Sigmoid colon (tissue), 7 donors: ENCODE measurements around the gene SLC25A13. TPM values are rescaled to one million over a fixed set of nuclear protein-coding genes. Genes with fewer than 3 reads are reported as not detected.

Source experiments
- DNase-seq: peaks from one replicate; pipeline ENCODE4 v3.0.0-alpha.2; 2019
- H3K27ac ChIP-seq, 4 donors: fragments of 200-600 bp; sonication (generic); one replicate each; pipeline ENCODE4 v1.5.1; 2016 to 2019; ENCODE audit warnings: mild to moderate bottlenecking in 1 of 4
- H3K27me3 ChIP-seq, 3 donors: fragments of 200-600 bp; sonication (generic); one replicate each; pipeline ENCODE4 v1.5.1; 2019; ENCODE audit warnings: mild to moderate bottlenecking in 1 of 3
- H3K36me3 ChIP-seq, 4 donors: fragments of 200-600 bp; sonication (generic); one replicate each; pipeline ENCODE4 v1.5.1; 2016 to 2019
- H3K4me1 ChIP-seq, 4 donors: fragments of 200-600 bp; sonication (generic); one replicate each; pipeline ENCODE4 v1.5.1; 2017 to 2019
- H3K4me3 ChIP-seq, 4 donors: fragments of 200-600 bp; sonication (generic); one replicate each; pipeline ENCODE4 v1.5.1; 2017 to 2019; ENCODE audit warnings: mild to moderate bottlenecking in 2 of 4, moderate library complexity in 1 of 4
- H3K9me3 ChIP-seq, 4 donors: fragments of 200-600 bp in 3 of 4; sonication (generic) in 3 of 4; one replicate each; pipeline versions ENCODE4 v1.5.1 to v1.6.1; 2013 to 2019
- EP300 ChIP-seq, 4 donors: sonication (generic); formaldehyde crosslinking; IDR thresholded peaks; one replicate each; pipeline ENCODE4 v1.6.1; 2017; ENCODE audit warnings: antibody characterized with exemption in 4 of 4
- POLR2A ChIP-seq, 2 donors: fragments of 450-650 bp; IDR thresholded peaks; one replicate each; pipeline ENCODE4 v1.6.1; 2016; ENCODE audit warnings: antibody characterized with exemption in 2 of 2, mild to moderate bottlenecking in 2 of 2, moderate library complexity in 2 of 2
- POLR2AphosphoS5 ChIP-seq, 4 donors: sonication (generic); formaldehyde crosslinking; IDR thresholded peaks; one replicate each; pipeline ENCODE4 v1.6.1; 2017; ENCODE audit warnings: antibody characterized with exemption in 4 of 4
- WGBS, 2 donors: extraction: QIAGEN DNeasy Blood & Tissue Kit; methylation state at CpG; one replicate each; pipeline ENCODE4 v1.1.7; 2013; 5-methylcytosine and 5-hydroxymethylcytosine counted together
- intact Hi-C: fragments of 100-400 bp; cut with DNase I; formaldehyde crosslinking; loops from one replicate; pipeline ENCODE4 v1.15.1; 2023
- polyA plus RNA-seq, 3 donors: library from polyadenylated mRNA; stranded (reverse); fragments of 200-250 nt; gene quantifications; one replicate each; pipeline ENCODE4 v1.2.3, GENCODE V29; 2013
- total RNA-seq, 4 donors: library from RNA; depleted of rRNA; stranded (reverse); fragments of >200 nt; gene quantifications; one replicate each; pipeline ENCODE4 v1.1.0, GENCODE V29; 2016
- TF ChIP-seq, protein P1 (sequence below), 4 experiments: fragments of 450-650 bp in 3 of 4; fragments of 200-600 bp in 1 of 4; IDR thresholded peaks; one replicate each; pipeline ENCODE4 v1.5.1; 2016 to 2019; ENCODE audit warnings: antibody characterized with exemption in 4 of 4, mild to moderate bottlenecking in 3 of 4, moderate library complexity in 2 of 4
- donor health status: healthy with polysubstance abuse.
- donor health status: Bipolar disorder and iron deficiency.
- donor health status: healthy.

Gene SLC25A13
- total and polyA plus RNA-seq, 7 donors: 10.7 to 33.0 (median 20.8) TPM

DNA sequence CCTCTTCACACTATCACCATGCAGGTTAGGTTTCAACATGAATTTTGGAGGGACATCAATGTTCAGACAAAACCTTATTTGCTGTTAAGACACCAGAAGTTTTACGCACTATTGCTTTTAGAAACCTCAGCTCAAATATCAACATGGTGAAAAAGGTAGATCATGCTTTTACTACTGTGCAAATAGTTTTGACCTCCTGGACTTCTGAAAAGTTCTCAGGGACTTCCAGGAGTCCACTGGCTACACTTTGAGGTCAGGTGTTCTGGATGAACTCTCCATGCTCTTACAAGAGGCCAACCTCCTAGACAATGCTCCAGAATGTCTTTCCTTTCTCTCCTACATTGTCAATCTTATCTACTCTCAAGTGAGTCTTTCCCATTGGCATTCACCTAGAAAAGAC is 55.9 kb downstream of the SLC25A13 start:
- Histone ChIP-seq H3K4me1 (no peaks in the 10 kb centered on the region), H3K27me3 (no peaks in the 10 kb centered on the region), H3K27ac (no peak overlapping the region), H3K36me3 (no peaks in the 10 kb centered on the region), H3K4me3 (no peak overlapping the region), H3K9me3 (no peaks in the 10 kb centered on the region)
- no peak for DNase-seq
- 95 to 98% methylated on average over 1 of the region's 1 CpG for WGBS, 2 donors
- intact Hi-C loops: no loop called here
- no peak for TF ChIP-seq EP300 (IDR thresholded peaks at IDR 0.05)
- no peak for TF ChIP-seq POLR2A (IDR thresholded peaks at IDR 0.05)
- TF ChIP-seq, protein P1, sequence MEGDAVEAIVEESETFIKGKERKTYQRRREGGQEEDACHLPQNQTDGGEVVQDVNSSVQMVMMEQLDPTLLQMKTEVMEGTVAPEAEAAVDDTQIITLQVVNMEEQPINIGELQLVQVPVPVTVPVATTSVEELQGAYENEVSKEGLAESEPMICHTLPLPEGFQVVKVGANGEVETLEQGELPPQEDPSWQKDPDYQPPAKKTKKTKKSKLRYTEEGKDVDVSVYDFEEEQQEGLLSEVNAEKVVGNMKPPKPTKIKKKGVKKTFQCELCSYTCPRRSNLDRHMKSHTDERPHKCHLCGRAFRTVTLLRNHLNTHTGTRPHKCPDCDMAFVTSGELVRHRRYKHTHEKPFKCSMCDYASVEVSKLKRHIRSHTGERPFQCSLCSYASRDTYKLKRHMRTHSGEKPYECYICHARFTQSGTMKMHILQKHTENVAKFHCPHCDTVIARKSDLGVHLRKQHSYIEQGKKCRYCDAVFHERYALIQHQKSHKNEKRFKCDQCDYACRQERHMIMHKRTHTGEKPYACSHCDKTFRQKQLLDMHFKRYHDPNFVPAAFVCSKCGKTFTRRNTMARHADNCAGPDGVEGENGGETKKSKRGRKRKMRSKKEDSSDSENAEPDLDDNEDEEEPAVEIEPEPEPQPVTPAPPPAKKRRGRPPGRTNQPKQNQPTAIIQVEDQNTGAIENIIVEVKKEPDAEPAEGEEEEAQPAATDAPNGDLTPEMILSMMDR (IDR thresholded peaks at IDR 0.05): no peak
- no peak for TF ChIP-seq POLR2AphosphoS5 (IDR thresholded peaks at IDR 0.05)

DNA sequence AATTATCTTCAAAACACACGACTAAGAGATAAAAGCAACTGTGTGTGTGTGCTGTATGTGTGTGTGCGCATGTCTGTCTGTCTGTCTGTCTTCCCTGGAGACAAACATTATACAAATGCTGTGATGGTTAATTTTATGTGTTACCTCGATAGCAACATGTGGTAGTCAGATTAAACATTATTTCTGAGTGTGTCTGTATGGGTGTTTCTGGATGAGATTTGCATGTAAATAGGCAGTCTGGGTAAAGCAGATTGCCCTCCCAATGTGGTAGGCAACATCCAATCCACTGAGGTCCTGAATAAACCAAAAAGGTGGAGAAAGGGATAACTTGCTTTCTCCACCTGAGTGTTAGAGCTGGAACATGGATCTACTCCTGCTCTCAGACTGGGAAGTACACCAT is 67.9 kb downstream of the SLC25A13 start:
- 75 to 90% methylated on average over 3 of the region's 3 CpGs for WGBS, 2 donors
- Histone ChIP-seq H3K4me3 (no peak overlapping the region), H3K27me3 (no peaks in the 10 kb centered on the region), H3K4me1 (no peaks in the 10 kb centered on the region), H3K9me3 (no peaks in the 10 kb centered on the region), H3K36me3 (no peaks in the 10 kb centered on the region), H3K27ac (no peak overlapping the region)
- TF ChIP-seq EP300 (IDR thresholded peaks at IDR 0.05) (no peak), POLR2AphosphoS5 (IDR thresholded peaks at IDR 0.05) (no peak), POLR2A (IDR thresholded peaks at IDR 0.05) (no peak)
- TF ChIP-seq, protein P1 (IDR thresholded peaks at IDR 0.05): no peak
- intact Hi-C loops: no loop called here
- DNase-seq: no peak

DNA sequence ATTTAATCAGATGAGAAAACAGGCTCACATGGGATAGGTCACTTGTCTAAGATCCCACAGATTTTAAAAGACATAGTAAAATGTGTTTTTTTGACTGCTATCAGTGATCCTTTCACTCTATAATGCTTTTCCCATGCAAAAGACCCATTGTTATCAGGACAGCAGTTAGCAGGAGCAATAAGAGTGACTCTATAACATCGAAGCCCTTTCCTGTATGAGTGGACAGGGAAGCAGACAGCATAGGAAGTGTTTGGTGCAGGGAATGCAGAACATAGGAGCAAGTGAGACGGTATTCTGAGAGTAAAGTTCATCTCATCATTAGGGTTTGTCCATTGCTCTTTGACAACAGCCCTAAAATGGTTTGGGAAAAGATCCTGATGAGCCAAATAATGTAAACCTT is 68.5 kb downstream of the SLC25A13 start:
- DNase-seq: no peak
- H3K36me3 ChIP-seq: no peaks in the 10 kb centered on the region
- intact Hi-C loops: no loop called here
- 66 to 76% methylated on average over 2 of the region's 2 CpGs for WGBS, 2 donors
- H3K9me3 ChIP-seq: no peaks in the 10 kb centered on the region
- no peak overlapping the region for H3K4me3 ChIP-seq
- no peak overlapping the region for H3K27ac ChIP-seq
- H3K4me1 ChIP-seq: no peaks in the 10 kb centered on the region
- no peak for TF ChIP-seq POLR2AphosphoS5 (IDR thresholded peaks at IDR 0.05)
- TF ChIP-seq EP300 (IDR thresholded peaks at IDR 0.05): no peak
- TF ChIP-seq, protein P1 (IDR thresholded peaks at IDR 0.05): no peak
- no peak for TF ChIP-seq POLR2A (IDR thresholded peaks at IDR 0.05)
- H3K27me3 ChIP-seq: no peaks in the 10 kb centered on the region

DNA sequence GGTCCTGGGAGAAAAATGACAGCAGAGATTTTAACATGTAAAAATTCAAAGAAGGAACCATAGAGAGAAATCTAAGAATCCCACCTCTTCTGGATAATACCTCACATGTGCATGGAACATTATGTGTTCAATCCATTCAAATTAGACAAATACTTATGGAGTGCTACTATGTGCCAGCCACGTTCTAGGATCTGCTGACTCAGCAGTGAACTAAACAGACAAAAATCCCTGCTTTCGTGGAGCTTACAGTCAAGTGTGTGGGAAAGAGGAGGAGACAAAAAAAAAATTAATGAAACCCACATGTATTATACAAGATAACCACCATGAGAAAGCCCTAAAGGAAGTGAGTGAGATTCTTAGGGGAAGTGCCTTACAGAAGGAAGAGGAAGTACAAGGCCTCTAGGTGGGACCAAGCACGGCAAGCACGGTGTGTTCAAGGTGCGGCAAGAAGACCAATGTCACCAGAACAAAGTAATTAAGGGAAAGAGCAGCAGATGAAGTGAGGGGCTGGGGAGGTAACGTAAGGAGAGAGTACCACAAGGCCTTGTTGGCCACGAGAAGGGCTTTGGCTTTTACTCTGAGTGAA is 71.0 kb downstream of the SLC25A13 start:
- DNase-seq: no peak
- H3K9me3 ChIP-seq: no peaks in the 10 kb centered on the region
- intact Hi-C loops: no loop called here
- H3K4me3 ChIP-seq: no peak overlapping the region
- no peak for TF ChIP-seq POLR2A (IDR thresholded peaks at IDR 0.05)
- TF ChIP-seq, protein P1 (IDR thresholded peaks at IDR 0.05): no peak
- no peak for TF ChIP-seq EP300 (IDR thresholded peaks at IDR 0.05)
- no peak for TF ChIP-seq POLR2AphosphoS5 (IDR thresholded peaks at IDR 0.05)
- no peaks in the 10 kb centered on the region for H3K27me3 ChIP-seq
- no peak overlapping the region for H3K27ac ChIP-seq
- 60 to 65% methylated on average over 7 of the region's 7 CpGs for WGBS, 2 donors
- no peaks in the 10 kb centered on the region for H3K4me1 ChIP-seq
- H3K36me3 ChIP-seq: no peaks in the 10 kb centered on the region

DNA sequence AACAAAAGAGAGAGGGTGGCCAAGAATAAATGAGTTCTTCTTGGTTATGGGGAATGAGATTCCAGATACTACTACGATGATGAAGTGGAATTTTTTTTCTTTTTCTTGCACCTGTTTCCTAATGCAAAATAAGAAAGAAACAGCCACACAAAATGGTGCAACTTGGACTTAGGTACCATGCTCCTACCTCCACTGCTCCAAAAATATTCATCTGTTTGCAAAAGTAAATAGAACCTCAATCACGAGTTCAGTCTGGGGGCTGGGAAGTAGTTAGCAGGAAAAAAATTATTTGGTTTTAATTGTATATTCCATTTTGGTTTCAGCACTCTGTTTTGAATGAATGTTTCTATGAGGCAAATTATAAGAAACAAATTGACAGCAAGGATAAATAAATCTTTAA is 73.5 kb downstream of the SLC25A13 start:
- DNase-seq: no peak
- no peak overlapping the region for H3K4me3 ChIP-seq
- WGBS, 2 donors: 77 to 91% methylated on average over 2 of the region's 2 CpGs

More for the DNA sequence above, 73.5 kb downstream of the SLC25A13 start:
- no peak for TF ChIP-seq EP300 (IDR thresholded peaks at IDR 0.05)
- TF ChIP-seq POLR2AphosphoS5 (IDR thresholded peaks at IDR 0.05): no peak
- TF ChIP-seq, protein P1 (IDR thresholded peaks at IDR 0.05): no peak
- no peak for TF ChIP-seq POLR2A (IDR thresholded peaks at IDR 0.05)
- no peak overlapping the region for H3K27ac ChIP-seq
- no peaks in the 10 kb centered on the region for H3K27me3 ChIP-seq
- no peaks in the 10 kb centered on the region for H3K36me3 ChIP-seq
- H3K9me3 ChIP-seq: no peaks in the 10 kb centered on the region
- no peaks in the 10 kb centered on the region for H3K4me1 ChIP-seq
- intact Hi-C loops: no loop called here
